GM18511 (cell line): ENCODE results near the gene SLC13A3.

Source experiments
- ATAC-seq: cut with Tn5 transposase; IDR thresholded peaks from one replicate; pipeline ENCODE4 v1.9.1; 2021; ENCODE audit warnings: mild to moderate bottlenecking, moderate library complexity; ENCODE audit not compliant: unreplicated experiment

Gene SLC13A3

DNA sequence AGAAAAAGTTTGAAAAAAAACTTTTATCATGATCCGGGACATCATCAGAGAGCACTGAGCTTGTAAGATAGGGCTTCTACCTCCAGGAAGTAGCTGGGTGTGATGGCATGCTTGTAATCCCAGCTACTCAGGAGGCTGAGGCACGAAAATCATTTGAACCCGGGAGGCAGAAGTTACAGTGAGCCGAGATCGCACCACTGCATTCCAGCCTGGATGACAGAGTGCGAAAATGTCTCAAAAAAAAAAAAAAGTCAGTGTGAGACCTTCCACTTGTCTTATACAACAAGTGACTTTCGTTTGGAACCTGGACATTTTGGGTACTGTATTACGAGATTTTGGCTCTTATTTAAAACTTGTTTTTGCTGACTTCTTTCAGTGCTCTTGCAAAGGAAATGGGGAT is 5.9 kb upstream of the SLC13A3 start:
- no peak for ATAC-seq

GRCh38 chr20:46652699-46653098 is 1.4 kb upstream of the SLC13A3 start:
- ATAC-seq: no peak

DNA sequence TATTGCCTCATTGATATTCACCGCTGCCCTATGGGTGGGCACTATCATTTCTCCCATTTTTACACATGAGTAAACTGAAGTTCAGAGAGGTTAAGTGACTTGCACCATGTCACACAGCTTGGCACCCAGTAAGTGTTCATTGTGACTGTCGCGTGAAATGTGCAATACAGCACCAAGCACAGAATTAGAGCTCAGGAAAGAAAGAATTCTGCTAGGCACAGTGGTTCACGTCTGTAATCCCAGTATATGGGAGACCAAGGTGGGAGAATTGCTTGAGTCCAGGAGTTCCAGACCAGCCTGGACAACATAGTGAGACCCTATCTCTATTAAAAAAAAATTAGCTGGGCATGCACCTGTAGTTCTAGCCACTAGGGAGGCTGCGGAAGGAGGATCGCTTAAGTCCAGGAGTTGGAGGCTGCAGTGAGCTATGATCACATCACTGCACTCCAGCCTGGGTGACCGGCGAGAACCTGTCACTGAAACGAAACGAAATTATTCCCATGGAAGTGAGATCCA is 626 bp downstream of the SLC13A3 start:
- ATAC-seq: no peak

- ATAC-seq: no peak
These were observed 1.2 kb downstream of the SLC13A3 start for GRCh38 chr20:46649965-46650542.

- ATAC-seq: no peak
These were observed 1.7 kb downstream of the SLC13A3 start for GRCh38 chr20:46649650-46649949.

GRCh38 chr20:46648903-46649649 is 2.2 kb downstream of the SLC13A3 start:
- ATAC-seq: no peak

- ATAC-seq: no peak
These were observed 3.8 kb downstream of the SLC13A3 start for GRCh38 chr20:46647469-46647868.

DNA sequence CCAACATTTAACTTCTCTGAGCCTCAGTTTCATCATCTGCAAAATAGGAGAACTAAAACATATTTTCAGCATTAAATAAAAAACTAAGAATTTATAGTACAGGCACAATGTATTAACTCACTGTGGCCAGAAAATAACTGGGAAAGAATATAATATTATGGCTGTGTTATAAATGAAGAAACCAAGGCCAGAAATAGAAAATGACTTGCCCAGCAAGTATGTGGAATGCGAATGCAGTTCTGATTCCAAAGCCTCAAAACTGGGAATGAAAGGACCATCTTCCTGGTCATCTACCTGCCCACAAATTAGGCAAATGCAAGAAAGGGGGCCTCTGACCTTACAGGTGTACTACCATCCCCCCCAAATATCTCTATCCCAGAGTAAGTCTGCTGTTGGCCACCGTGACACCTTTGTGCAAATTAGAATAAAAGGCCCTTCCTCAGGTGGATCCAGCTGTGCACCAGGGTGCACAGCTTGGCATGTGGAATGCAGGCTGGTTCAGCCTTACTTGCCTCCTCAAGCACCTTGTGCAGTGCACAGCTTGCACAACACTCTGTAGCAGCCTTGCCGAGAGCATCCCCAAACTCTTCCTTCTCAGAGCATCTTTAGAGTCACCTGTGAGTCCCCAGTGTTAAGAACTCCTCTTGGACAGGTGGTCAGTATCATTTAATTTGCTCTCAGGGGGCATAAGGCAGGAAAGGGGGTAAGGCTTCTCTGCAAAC is 4.4 kb downstream of the SLC13A3 start:
- ATAC-seq: no peak

GRCh38 chr20:46646122-46646521 is 5.1 kb downstream of the SLC13A3 start:
- ATAC-seq: no peak

- ATAC-seq: no peak
These were observed 6.5 kb downstream of the SLC13A3 start for GRCh38 chr20:46644733-46645132.

- ATAC-seq: no peak
These were observed 7.1 kb downstream of the SLC13A3 start for GRCh38 chr20:46644160-46644559.

- ATAC-seq: no peak
These were observed 8.3 kb downstream of the SLC13A3 start for GRCh38 chr20:46642969-46643343.

DNA sequence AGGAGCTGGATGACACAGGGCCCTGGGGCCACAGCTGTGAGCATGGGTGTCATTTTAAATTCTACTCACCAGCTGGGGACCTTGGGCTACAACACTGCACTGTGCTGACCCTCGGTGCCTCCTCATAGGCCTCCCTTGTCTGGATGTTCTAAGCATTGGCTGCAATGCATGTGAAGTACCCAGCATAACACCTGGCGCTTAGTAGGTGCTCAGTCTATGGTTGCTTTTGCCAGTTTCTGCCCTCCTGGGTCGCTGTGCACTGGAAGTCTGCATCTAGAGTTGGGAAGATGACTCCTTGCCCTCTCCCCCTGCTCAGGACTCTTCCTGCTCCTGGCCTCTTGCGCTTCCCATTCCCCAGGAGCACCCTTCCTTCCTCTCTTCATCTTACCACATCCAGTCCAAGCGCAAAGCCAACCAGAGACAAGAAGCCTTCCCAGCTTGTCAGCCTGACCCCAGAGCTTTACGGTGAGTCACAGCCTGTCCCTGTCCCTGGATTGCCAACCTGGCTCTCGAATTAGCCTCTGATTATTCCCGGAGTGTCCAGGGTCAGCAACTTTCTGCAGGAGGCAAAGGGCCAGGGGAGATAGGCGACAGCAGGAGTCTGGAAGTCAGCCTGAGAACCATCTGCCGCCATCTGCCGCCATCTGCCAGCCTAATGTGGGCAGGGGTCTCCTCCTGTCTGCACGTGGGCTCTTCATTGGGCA is 8.8 kb downstream of the SLC13A3 start:
- ATAC-seq: no peak

- ATAC-seq: no peak
These were observed 9.8 kb downstream of the SLC13A3 start for GRCh38 chr20:46641424-46641823.

DNA sequence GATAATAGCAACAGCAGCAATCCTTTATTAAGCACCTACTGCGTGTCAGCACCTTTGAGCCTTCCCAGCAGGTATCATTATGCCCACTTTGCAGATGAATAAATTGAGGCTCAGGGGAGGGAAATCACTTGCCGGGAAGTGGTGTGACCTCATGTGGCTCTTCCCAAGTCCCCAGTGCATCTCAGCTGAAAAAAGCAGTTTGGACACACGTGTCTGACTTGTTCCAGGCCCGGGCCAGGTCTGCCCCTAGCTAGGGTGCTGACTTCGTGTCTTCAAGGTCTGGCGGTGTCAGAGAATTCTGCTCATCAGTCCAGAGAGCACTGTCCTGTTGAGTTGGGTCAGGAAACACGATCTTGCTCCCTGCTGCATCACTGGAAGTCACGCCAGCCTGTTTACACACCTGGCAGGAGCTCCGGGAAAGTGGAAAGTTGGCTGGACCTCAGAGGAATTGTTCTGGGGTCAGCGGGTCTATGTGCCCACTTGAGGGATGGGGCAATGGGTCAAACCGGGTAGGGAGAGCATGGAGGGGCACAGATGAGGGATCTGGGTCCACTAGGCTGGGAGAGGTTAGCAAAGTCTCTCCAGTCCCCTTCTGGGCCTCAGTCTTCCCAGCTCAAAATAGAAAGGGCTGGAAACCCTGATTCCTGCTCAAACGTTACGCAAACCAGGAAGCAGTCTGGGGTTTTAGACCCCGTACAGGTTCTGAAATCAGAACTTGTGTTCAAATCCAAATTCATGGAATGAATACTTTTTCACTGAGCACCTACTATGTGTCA is 10.5 kb downstream of the SLC13A3 start:
- no peak for ATAC-seq

GRCh38 chr20:46640044-46640443 is 11.2 kb downstream of the SLC13A3 start:
- ATAC-seq: no peak

DNA sequence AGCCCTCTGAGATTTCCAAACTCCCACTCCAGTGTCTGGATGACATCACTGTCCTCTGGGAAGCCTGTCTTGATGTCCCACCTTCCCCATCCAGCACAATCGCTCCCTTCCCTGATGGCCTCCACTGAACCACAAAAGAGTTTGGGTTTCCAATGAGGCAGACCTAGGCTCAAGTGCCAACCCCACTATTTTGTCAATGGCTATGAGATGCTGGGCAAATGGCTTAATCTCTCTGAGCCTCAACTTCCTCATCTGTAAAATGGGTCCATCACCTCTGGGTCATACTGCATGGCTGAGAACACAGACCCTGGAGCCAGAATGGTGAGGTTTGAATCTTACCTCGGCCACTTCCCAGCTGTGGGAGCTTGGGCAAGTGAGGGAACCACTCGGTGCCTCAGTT is 11.7 kb downstream of the SLC13A3 start:
- ATAC-seq: no peak

- ATAC-seq: no peak
These were observed 12.4 kb downstream of the SLC13A3 start for GRCh38 chr20:46638898-46639274.

DNA sequence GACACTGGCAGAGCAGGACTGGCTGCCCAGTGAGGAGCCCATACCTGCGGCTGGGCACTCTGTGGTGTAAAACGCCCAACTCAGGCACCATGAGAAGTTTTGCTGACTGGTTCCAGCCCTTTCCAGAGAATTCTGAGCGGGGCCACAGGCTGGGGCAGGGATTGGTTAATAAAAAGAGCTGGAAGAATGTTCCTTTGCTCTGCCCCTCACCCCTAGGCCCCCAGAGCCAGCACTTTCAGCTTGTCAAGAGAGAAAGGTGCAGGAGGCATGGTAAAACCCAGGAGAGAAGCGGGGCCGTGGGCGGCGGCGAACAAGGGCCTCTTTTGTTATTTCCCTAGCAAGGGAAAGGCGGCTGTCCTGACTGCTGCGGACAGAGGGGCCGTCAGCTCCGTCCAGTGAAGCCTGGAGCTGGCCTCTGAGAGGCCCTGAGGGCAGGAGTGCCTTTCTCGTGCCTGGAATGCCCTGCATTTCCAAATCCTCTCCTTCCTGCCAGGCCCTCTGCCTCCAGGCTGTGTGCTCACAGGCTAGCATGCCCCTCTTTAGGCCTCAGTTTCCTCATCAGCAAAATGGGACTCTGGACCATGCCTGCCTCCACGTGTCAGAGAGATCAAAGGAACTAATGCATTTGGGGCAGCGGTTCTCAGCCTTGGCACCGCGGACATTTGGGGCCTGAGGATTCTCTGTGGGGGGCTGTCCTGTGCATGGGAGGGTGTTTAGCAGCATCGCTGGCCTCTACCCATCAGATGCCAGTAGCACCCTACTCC is 12.9 kb downstream of the SLC13A3 start:
- no peak for ATAC-seq
